GM18951 (cell line): ENCODE measurements around the gene ZNF268.

Experiments used
- POLR2A ChIP-seq: IDR thresholded peaks from 4 replicates; pipeline ENCODE4 v1.6.1; 2011; ENCODE audit warnings: mild to moderate bottlenecking; ENCODE audit not compliant: insufficient read length, insufficient read depth; ENCODE audit errors: extremely low read depth
- in situ Hi-C: fragments of 300-500 bp; cut with MboI; formaldehyde crosslinking; loops from one replicate; pipeline ENCODE4 v1.12.0; 2022; ENCODE audit warnings: low sequenced_read_pairs, mixed read lengths, inconsistent platforms; ENCODE audit not compliant: unreplicated experiment

Gene ZNF268

GRCh38 chr12:133181238-133181959 is at the start of gene ZNF268:
Gene ZNF268 (plus strand): TSS chr12:133181495. CDS start chr12:133181998, 503 bp downstream.
- TF ChIP-seq POLR2A = peak; percentile 74

GRCh38 chr12:133135747-133136146 is 45.5 kb upstream of the ZNF268 start:
- in situ Hi-C loops = no loop called here
- no peak for TF ChIP-seq POLR2A

More at GRCh38 chr12:133181238-133181959, at the start of gene ZNF268:
- in situ Hi-C loops = no loop called here

- TF ChIP-seq POLR2A = no peak
- in situ Hi-C loops = no loop called here
These were observed 35.3 kb upstream of the ZNF268 start for GRCh38 chr12:133145981-133146380.

- TF ChIP-seq POLR2A = no peak
- in situ Hi-C loops = no loop called here
These were observed 25.1 kb upstream of the ZNF268 start for GRCh38 chr12:133156125-133156690.

- in situ Hi-C loops = no loop called here
- TF ChIP-seq POLR2A = no peak
These were observed 15.5 kb upstream of the ZNF268 start for GRCh38 chr12:133165776-133166175.

- in situ Hi-C loops = no loop called here
- TF ChIP-seq POLR2A = no peak
These were observed 8.8 kb upstream of the ZNF268 start for GRCh38 chr12:133172491-133172890.

- in situ Hi-C loops = no loop called here
- no peak for TF ChIP-seq POLR2A
These were observed 6.4 kb upstream of the ZNF268 start for GRCh38 chr12:133174901-133175300.

- no peak for TF ChIP-seq POLR2A
- in situ Hi-C loops = no loop called here
These were observed 626 bp upstream of the ZNF268 start for GRCh38 chr12:133180669-133181068.

GRCh38 chr12:133190176-133190575 is 8.9 kb downstream of the ZNF268 start:
- TF ChIP-seq POLR2A = no peak
- in situ Hi-C loops = no loop called here

- in situ Hi-C loops = no loop called here
These were observed 11.6 kb downstream of the ZNF268 start for GRCh38 chr12:133192847-133193246.

GRCh38 chr12:133201888-133202287 is 20.6 kb downstream of the ZNF268 start:
- TF ChIP-seq POLR2A = no peak
- in situ Hi-C loops = no loop called here

More at GRCh38 chr12:133192847-133193246, 11.6 kb downstream of the ZNF268 start:
- TF ChIP-seq POLR2A = no peak

GRCh38 chr12:133202493-133203343 is 21.4 kb downstream of the ZNF268 start:
- in situ Hi-C loops = no loop called here
- no peak for TF ChIP-seq POLR2A
